ENCODE data around the gene MYCBP.

Gene MYCBP

DNA sequence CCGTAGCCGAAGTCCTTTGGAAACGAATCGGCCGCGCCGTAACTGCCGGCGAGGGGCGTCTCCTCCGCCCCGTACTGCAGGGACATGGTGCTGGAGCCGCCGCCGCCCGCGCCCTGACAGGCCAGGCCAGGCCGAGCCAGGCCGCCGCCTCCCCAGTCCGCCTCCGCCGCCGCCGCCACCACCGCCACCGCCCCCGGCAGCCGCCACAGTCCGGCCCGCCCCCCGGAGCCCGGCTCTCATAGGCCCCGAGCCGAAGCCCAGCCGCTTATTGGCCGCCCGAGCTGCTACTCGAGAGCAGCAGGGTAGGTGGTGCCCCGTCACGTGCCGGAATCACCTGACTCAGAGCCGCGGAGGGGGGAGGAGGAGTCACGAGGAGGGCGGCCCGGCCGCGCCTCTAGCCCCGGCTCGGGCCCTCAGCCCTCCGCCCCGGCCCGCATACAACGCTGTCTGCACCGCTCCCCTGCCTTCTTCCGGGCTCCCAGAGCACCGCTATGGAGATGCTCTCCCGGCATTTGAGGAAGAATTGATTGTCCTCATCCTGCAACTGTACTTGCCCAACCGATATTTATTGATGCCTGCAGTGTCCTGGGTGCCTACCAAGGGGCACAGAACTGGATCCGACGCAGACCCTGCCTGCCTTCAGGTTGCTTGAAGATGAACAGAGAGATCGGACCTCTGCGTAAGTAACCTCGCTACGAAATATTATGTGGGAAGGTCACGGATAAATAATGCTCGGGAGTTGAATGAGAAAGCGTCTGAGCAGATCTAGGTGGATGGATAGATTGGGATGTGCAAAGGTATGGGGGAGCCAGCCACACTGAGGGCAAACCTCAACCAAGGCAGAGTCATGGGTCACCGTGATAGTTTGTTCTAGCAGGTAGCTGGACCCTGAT lies 13.3 kb downstream of the MYCBP start, which contains the start of gene RRAGC (continued):
- TF ChIP-seq ZNF692 (tag by site-specific recombination; IDR thresholded peaks at IDR 0.05) (0 out of 2 replicates have a peak, but pooled peaks have one; percentile 28), ZSCAN23 (tag by site-specific recombination; IDR thresholded peaks at IDR 0.05) (no peak), KLF10 (tag by site-specific recombination; IDR thresholded peaks at IDR 0.05) (peak; percentile 97), ZNF169 (tag by site-specific recombination; IDR thresholded peaks at IDR 0.05) (no peak), FEZF1 (tag by site-specific recombination; IDR thresholded peaks at IDR 0.05) (no peak), ZBTB6 (tag by site-specific recombination; IDR thresholded peaks at IDR 0.05) (no peak), GFI1B (tag by site-specific recombination; IDR thresholded peaks at IDR 0.05) (no peak), ZNF350 (tag by site-specific recombination; IDR thresholded peaks at IDR 0.05) (no peak), SETDB1 (IDR thresholded peaks at IDR 0.05; ENCODE audit: insufficient read length, low read length) (no peak), ZFHX2 (tag by site-specific recombination; conservative IDR thresholded peaks at IDR 0.05) (peak; percentile 86), YY2 (tag by site-specific recombination; IDR thresholded peaks at IDR 0.05) (no peak), ZNF791 (tag by site-specific recombination; IDR thresholded peaks at IDR 0.05) (no peak), ZXDB (tag by site-specific recombination; IDR thresholded peaks at IDR 0.05) (peak; percentile 81), SP2 (tag by site-specific recombination; IDR thresholded peaks at IDR 0.05) (peak; percentile 88), ZNF473 (tag by site-specific recombination; IDR thresholded peaks at IDR 0.05) (no peak), REPIN1 (tag by site-specific recombination; IDR thresholded peaks at IDR 0.05; ENCODE audit: low read depth) (no peak), ZNF391 (tag by site-specific recombination; IDR thresholded peaks at IDR 0.05; ENCODE audit: borderline replicate concordance, low read depth) (no peak), KLF8 (tag by site-specific recombination; IDR thresholded peaks at IDR 0.05) (peak; percentile 99), ZBTB44 (tag by site-specific recombination; IDR thresholded peaks at IDR 0.05) (no peak), ZNF302 (tag by site-specific recombination; IDR thresholded peaks at IDR 0.05; ENCODE audit: low read depth) (no peak), ZNF404 (tag by site-specific recombination; IDR thresholded peaks at IDR 0.05) (no peak), ZNF558 (tag by site-specific recombination; IDR thresholded peaks at IDR 0.05) (no peak), MYNN (tag by site-specific recombination; IDR thresholded peaks at IDR 0.05; ENCODE audit: borderline replicate concordance) (no peak), MEIS1 (CRISPR knock-in tag; IDR thresholded peaks at IDR 0.05; ENCODE audit: borderline replicate concordance) (no peak), ZNF341 (tag by site-specific recombination; IDR thresholded peaks at IDR 0.05; ENCODE audit: low read depth) (peak; percentile 94), ZNF37A (tag by site-specific recombination; IDR thresholded peaks at IDR 0.05) (no peak), ZNF623 (tag by site-specific recombination; IDR thresholded peaks at IDR 0.05) (no peak), ZNF513 (tag by site-specific recombination; IDR thresholded peaks at IDR 0.05) (peak; percentile 61; the same call in 1 of the 2 replicates), ZNF311 (tag by site-specific recombination; IDR thresholded peaks at IDR 0.05; ENCODE audit: borderline replicate concordance) (no peak), ZNF768 (tag by site-specific recombination; IDR thresholded peaks at IDR 0.05) (no peak)
- TF ChIP-seq, protein P1, sequence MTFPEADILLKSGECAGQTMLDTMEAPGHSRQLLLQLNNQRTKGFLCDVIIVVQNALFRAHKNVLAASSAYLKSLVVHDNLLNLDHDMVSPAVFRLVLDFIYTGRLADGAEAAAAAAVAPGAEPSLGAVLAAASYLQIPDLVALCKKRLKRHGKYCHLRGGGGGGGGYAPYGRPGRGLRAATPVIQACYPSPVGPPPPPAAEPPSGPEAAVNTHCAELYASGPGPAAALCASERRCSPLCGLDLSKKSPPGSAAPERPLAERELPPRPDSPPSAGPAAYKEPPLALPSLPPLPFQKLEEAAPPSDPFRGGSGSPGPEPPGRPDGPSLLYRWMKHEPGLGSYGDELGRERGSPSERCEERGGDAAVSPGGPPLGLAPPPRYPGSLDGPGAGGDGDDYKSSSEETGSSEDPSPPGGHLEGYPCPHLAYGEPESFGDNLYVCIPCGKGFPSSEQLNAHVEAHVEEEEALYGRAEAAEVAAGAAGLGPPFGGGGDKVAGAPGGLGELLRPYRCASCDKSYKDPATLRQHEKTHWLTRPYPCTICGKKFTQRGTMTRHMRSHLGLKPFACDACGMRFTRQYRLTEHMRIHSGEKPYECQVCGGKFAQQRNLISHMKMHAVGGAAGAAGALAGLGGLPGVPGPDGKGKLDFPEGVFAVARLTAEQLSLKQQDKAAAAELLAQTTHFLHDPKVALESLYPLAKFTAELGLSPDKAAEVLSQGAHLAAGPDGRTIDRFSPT (tag by site-specific recombination; IDR thresholded peaks at IDR 0.05): peak; percentile 61
- TF ChIP-seq, protein P2, sequence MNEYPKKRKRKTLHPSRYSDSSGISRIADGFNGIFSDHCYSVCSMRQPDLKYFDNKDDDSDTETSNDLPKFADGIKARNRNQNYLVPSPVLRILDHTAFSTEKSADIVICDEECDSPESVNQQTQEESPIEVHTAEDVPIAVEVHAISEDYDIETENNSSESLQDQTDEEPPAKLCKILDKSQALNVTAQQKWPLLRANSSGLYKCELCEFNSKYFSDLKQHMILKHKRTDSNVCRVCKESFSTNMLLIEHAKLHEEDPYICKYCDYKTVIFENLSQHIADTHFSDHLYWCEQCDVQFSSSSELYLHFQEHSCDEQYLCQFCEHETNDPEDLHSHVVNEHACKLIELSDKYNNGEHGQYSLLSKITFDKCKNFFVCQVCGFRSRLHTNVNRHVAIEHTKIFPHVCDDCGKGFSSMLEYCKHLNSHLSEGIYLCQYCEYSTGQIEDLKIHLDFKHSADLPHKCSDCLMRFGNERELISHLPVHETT (tag by site-specific recombination; IDR thresholded peaks at IDR 0.05): no peak; the same call in 1 of the 2 replicates
